ENCODE measurements around the gene GPR45. TPM values are rescaled to one million over a fixed set of nuclear protein-coding genes. Genes with fewer than 3 reads are reported as not detected.

The GPR45 gene
- total RNA-seq, result not detected

GRCh38 chr2:105241443-105241842, at the start of gene GPR45:
Gene GPR45 (plus strand): TSS chr2:105241743. CDS start chr2:105241859, 116 bp downstream.
- DNase-seq (ENCODE audit: low spot score), result no peak
- no peak for TF ChIP-seq CTCF (IDR thresholded peaks at IDR 0.05)
- ATAC-seq (ENCODE audit: low FRiP score), result no peak

DNA sequence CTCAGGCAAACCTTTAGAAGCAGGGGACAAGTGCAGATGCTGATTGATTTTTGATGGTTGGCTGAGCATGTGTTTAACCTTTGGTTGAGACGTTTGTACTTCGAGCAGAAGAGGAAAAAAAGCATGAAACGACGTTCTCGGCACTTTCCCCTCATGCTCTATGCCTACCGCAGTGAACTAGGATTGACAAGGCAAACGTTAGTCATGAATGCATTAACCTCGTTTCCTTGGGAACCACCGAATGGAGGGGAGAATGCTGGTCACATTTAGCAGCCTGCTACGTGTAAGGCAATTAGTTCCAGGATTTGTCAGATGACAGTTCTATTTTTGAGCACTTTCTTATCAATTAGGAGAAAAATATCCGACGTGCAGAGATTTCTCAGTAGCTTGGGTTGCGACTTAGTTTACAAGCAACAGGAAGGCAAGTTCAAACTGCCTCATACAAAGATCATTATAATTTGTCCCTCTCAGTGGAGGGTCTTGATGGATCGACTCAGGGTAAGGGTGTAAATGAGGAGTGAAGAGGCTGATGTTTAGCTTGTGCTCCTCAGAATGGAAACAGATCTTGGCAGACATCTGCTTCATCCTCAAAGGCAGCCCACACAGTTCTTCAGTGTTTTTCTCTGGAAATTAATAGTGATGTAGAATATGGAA, 47.4 kb upstream of the GPR45 start:
- no peak for TF ChIP-seq CTCF (IDR thresholded peaks at IDR 0.05)
- no peak for DNase-seq (ENCODE audit: low spot score)
- ATAC-seq (ENCODE audit: low FRiP score), result no peak

GRCh38 chr2:105196651-105197050, 44.9 kb upstream of the GPR45 start:
- no peak for TF ChIP-seq CTCF (IDR thresholded peaks at IDR 0.05)
- DNase-seq (ENCODE audit: low spot score) (no peak), ATAC-seq (ENCODE audit: low FRiP score) (no peak)

- no peak for DNase-seq (ENCODE audit: low spot score)
- no peak for TF ChIP-seq CTCF (IDR thresholded peaks at IDR 0.05)
- ATAC-seq (ENCODE audit: low FRiP score), result no peak
These were observed 25.9 kb upstream of the GPR45 start for GRCh38 chr2:105215586-105216192.

GRCh38 chr2:105220604-105221003, 20.9 kb upstream of the GPR45 start:
- ATAC-seq (ENCODE audit: low FRiP score), result no peak
- DNase-seq (ENCODE audit: low spot score), result no peak
- TF ChIP-seq CTCF (IDR thresholded peaks at IDR 0.05), result no peak

GRCh38 chr2:105224444-105224843, 17.1 kb upstream of the GPR45 start:
- DNase-seq (ENCODE audit: low spot score) (no peak), ATAC-seq (ENCODE audit: low FRiP score) (no peak)
- TF ChIP-seq CTCF (IDR thresholded peaks at IDR 0.05), result no peak

GRCh38 chr2:105231232-105231619, 10.3 kb upstream of the GPR45 start:
- ATAC-seq (ENCODE audit: low FRiP score), result no peak
- DNase-seq (ENCODE audit: low spot score), result no peak
- TF ChIP-seq CTCF (IDR thresholded peaks at IDR 0.05), result no peak
